HL-60 (cell line): Measurements from ENCODE around the gene TPRKB.

Source experiments
- REST ChIP-seq: IDR thresholded peaks from 2 replicates; pipeline ENCODE4 v1.6.1; 2012; ENCODE audit warnings: low read depth; ENCODE audit not compliant: insufficient replicate concordance
- TF ChIP-seq, protein P1 (sequence below): IDR thresholded peaks from one replicate; pipeline ENCODE4 v1.5.1; 2011; ENCODE audit warnings: low read length, control low read depth, inconsistent platforms; ENCODE audit not compliant: insufficient read depth

- TF ChIP-seq, protein P1, sequence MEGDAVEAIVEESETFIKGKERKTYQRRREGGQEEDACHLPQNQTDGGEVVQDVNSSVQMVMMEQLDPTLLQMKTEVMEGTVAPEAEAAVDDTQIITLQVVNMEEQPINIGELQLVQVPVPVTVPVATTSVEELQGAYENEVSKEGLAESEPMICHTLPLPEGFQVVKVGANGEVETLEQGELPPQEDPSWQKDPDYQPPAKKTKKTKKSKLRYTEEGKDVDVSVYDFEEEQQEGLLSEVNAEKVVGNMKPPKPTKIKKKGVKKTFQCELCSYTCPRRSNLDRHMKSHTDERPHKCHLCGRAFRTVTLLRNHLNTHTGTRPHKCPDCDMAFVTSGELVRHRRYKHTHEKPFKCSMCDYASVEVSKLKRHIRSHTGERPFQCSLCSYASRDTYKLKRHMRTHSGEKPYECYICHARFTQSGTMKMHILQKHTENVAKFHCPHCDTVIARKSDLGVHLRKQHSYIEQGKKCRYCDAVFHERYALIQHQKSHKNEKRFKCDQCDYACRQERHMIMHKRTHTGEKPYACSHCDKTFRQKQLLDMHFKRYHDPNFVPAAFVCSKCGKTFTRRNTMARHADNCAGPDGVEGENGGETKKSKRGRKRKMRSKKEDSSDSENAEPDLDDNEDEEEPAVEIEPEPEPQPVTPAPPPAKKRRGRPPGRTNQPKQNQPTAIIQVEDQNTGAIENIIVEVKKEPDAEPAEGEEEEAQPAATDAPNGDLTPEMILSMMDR = no peak
- TF ChIP-seq REST = no peak
Observed at GRCh38 chr2:73749314-73749713, 12.2 kb upstream of the TPRKB start.
